GM19351 (cell line): ENCODE results near the gene MMP23B.
"Not testable (repeated sequence)": the region's sequence is repeated elsewhere in the genome, so short reads cannot be mapped to it uniquely, and the experiment has no call there.

Source experiments
- ATAC-seq: cut with Tn5 transposase; IDR thresholded peaks from one replicate; pipeline ENCODE4 v1.9.1; 2021; ENCODE audit warnings: mild to moderate bottlenecking, moderate library complexity; ENCODE audit not compliant: unreplicated experiment

MMP23B gene

DNA sequence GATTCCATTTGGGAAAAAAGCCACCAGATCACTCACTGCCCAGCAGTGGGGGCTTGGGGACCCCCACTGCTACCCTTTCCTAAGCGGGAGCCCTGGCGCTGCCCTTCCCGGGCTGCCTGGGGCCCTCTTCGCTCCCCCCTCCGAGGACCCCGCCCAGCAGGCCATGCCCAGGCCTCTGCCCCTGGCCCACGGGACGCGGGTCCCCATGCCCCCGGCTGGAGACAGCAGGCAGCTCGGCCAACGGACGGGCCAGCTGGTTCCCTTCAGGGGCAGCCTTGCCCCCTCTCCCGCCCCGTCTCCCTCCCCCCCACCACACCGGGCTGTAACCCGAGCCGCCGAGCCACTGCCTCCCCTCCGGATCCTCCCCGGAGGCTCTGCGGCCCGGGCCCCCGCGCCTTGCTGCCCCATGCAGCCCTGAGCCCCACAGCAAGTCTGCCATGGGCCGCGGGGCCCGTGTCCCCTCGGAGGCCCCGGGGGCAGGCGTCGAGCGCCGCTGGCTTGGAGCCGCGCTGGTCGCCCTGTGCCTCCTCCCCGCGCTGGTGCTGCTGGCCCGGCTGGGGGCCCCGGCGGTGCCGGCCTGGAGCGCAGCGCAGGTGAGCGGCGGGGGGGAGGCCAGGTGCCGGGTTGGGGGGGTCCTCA lies at the start of gene MMP23B:
MMP23B (plus strand) TSS at position 392 of the 639 bp plus-strand sequence; CDS start at position 438, 46 bp downstream.
- ATAC-seq: no peak

DNA sequence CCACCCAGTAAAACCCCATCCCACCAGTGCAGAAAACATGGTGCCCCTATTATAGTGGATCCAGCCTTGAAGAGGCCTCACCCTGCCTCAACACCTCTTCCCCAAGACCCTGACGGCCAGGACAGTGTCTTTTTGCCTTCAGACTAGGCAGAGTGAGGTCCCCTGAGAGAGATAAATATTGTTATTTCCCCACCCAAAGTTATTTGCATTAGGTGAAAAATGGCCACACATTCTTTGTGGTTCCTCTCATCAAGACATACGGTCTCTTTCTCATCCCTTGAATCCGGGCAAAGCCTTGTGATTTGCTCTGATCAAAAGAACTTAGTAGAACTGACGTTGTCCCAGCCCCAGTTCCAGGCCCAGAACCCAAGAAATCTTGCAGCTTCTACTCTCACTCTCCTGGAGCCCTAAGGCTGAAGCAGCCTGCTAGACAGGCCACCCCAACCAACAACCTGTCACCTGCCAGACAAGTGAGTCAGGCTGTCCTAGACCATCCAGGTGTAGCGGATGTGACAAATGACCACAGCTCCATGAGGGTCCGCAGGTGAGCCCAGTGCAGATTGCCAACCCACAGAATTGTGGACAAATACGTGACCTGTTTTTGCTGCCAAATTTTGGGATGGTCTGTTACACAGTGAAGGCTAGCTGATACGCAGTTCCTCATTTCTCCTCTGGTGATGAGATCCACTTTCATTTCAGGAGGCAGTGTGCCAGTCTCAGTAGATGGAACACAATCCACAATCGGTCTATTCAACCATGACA lies 49.2 kb upstream of the MMP23B start:
- ATAC-seq: no peak

- ATAC-seq: no peak
Measured at GRCh38 chr1:1583347-1584010, 48.5 kb upstream of the MMP23B start.

DNA sequence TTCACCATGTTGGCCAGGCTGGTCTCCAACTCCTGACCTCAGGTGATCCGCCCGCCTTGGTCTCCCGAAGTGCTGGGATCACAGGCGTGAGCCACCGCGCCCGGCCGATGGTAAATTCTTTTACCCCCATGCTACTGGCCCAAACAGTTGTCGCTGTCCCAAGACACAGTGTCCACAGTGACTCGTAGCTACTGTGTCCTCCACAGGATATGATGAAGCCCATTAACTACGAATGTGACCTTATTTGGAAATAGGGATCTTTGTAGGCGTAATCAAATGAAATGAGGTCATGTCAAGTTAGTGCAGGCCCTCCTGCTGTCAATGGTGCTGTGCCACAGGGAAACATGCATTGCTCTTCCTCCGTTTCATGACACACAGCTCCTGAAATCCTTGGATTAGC lies 40.5 kb upstream of the MMP23B start:
- ATAC-seq: no peak

- ATAC-seq: no peak
Measured at GRCh38 chr1:1593834-1594601, 38.0 kb upstream of the MMP23B start.

- no peak for ATAC-seq
Measured at GRCh38 chr1:1594602-1595260, 37.2 kb upstream of the MMP23B start.

DNA sequence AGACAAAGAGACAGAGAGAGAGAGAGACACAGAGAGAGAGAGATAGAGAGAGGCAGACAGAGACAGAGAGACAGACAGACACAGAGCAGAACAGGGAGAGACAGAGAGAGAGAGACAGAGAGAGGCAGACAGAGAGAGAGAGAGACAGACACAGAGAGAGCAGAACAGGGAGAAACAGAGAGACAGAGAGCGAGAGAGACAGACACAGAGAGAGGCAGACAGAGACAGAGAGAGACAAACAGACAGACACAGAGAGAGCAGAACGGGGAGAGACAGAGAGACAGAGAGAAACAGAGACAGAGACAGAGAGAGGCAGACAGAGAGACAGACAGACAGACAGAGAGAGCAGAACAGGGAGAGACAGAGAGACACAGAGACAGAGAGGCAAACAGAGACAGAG lies 36.6 kb upstream of the MMP23B start:
- ATAC-seq: not testable (repeated sequence)

DNA sequence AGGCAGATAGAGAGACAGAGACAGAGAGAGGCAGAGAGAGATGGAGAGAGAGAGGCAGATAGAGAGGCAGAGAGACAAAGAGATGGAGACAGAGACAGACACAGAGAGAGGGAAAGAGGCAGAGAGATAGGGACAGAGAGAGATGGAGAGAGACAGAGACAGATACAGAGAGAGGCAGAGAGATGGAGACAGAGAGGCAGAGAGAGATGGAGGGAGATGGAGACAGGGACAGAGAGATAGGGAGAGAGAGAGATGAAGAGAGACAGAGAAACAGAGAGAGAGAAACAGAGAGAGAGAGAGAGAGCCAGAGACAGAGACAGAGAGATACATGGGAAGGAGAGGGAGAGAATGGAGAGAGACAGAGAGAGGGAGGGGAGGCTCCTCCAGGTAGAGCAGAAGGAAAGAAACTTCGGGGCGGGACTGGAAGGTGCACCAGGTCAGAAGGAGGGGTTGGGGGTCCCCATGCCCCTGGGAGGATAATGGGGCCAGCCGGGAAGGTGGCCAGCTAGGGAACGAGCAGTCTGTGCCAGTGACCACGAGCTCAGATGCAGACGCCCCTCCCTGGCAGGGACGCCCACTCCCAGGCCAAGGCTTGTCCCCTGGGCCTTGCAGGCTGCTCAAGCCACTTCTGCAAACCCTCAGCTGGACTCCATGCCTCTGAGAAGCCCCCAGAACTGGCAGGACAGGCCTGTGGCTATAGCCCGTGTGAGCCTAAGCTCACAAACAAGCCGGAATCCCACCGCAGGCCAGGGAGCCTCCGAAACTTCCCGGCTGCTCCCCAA lies 35.3 kb upstream of the MMP23B start:
- ATAC-seq: no peak

DNA sequence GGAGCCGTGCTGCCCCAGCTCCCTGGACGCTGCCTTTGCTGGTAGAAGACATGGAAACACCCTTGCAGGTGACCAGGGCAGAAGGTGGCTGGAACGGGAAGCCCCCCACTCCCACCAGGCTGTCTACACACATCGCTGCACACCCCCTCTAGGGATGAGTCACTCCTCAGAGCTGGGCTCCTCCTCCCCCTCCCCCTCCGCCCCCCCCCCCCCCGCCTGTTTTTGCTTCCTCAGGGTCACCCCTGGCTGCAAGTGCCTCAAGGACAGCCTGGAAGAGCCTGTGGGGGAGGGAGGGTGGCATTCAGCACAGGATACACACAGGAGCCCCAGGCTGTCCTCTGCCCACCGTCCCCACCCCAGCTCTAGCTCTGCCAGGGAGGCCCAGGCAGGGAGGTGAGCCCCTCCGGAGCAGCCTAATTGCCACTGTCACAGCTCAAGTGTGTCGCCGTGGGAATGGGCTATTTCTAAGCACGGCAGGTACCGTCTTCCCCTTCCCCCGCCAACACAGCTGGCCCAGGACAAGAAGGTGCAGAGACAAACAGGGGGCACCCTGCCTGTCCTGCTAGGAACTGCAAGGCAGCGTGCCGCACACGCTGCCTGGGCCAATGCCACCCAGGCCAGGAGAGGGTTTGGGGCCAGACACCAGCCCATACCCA lies 34.6 kb upstream of the MMP23B start:
- no peak for ATAC-seq

- ATAC-seq: no peak
Measured at GRCh38 chr1:1598051-1598719, 33.8 kb upstream of the MMP23B start.

- no peak for ATAC-seq
Measured at GRCh38 chr1:1598720-1599029, 33.3 kb upstream of the MMP23B start.

DNA sequence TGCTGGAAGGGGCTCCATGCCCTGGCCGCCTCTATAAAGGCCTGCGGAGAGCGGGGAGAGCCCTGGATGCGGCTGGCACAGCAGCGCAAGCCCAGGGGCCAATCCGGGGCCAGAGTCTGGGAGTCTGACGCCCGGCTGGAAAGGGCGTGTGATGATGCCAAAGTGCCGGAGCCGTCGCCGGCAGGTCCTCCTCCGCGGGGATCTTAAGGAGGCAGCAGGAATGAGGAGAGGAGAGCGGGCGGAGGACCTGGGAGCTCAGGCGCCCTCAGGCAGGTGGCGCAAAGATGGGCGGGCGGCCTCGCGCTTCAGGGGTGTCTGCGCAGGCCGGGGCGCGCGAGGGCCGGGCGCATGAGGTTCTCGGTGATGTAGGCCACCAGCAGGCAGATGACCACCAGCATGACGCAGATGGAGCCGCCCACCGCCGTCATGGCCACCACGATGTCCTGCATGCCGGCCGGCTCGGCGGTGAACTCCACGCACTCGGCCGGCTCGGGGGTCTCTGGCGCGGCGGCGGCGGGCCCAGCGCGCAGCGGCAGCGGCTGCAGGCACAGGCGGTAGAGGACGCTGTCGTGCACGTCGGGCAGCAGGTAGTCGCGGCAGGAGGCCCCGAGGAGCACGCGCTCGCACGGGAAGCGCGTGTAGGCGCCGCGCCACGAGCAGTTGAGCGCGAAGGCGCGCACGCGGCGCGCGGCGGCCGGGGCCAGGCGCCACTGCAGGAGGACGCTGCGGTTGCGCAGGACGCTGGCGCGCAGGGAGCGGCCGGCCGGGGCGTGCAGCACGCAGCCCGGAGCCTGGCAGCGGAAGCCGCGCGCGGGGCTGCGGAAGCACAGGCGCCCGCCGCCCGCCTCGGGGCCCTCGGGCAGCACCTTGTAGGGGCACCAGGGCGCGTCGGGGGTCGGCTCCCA lies 32.7 kb upstream of the MMP23B start:
- no peak for ATAC-seq

GRCh38 chr1:1599935-1600860 lies 31.8 kb upstream of the MMP23B start, which contains the start of gene FNDC10:
Gene FNDC10 (minus strand): TSS chr1:1600135. CDS start chr1:1600015, 120 bp downstream.
- no peak for ATAC-seq

- no peak for ATAC-seq
Measured at GRCh38 chr1:1600861-1601563, 31.0 kb upstream of the MMP23B start.

- no peak for ATAC-seq
Measured at GRCh38 chr1:1601564-1602303, 30.2 kb upstream of the MMP23B start.
